Caki2 (cell line): Measurements from ENCODE around the gene SLC24A3. TPM values are rescaled to one million over a fixed set of nuclear protein-coding genes. Genes with fewer than 3 reads are reported as not detected.
"Not testable (repeated sequence)": the region's sequence is repeated elsewhere in the genome, so short reads cannot be mapped to it uniquely, and the experiment has no call there.

Experiments
- DNase-seq: peaks from one replicate; pipeline ENCODE4 v3.0.0-alpha.2; 2015; ENCODE audit warnings: low read depth
- in situ Hi-C: cut with HindIII; loops from 2 replicates; pipeline ENCODE4 v1.10.0; 2016; ENCODE audit warnings: low sequenced_read_pairs, low pct_unique_long_range_greater_than_20kb, mixed read lengths
- total RNA-seq: library from RNA; depleted of rRNA; stranded (reverse); fragments of >200 nt; shearing (Covaris generic); gene quantifications from 2 replicates; pipeline ENCODE4 v1.2.3, GENCODE V29; 2014; ENCODE audit warnings: low replicate concordance

The SLC24A3 gene
- total RNA-seq, 1 experiment from 2014 or later, result not detected

DNA sequence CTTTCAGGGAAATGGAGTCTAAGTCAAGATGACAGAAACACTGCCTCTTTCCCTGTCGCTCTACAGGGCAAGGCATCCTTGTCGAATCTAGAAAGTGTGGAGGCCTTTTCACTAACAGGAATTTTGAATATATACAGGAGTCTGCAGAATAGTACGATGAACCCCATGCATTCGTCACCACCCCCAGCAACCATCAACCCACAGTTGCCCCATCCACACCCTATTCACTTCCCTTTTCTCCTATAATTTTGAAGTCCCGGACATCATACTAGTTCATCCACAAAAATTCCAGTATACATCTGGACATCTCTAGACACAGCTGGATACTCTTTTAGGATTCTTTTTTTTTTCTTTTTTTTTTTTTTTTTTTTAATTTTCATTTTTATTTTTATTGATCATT lies 464.9 kb downstream of the SLC24A3 start:
- in situ Hi-C loops, result no loop called here
- DNase-seq, result no peak

DNA sequence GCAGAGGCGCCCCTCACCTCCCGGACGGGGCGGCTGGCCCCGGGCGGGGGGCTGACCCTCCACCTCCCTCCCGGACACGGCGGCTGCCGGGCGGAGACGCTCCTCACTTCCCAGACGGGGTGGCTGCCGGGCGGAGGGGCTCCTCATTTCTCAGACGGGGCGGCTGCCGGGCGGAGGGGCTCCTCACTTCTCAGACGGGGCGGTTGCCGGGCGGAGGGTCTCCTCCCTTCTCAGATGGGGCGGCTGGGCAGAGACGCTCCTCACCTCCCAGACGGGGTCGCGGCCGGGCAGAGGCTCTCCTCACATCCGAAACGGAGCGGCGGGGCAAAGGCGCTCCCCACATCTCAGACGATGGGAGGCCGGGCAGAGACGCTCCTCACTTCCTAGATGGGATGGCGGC lies 466.1 kb downstream of the SLC24A3 start:
- DNase-seq, in situ Hi-C loops: not testable (repeated sequence)

DNA sequence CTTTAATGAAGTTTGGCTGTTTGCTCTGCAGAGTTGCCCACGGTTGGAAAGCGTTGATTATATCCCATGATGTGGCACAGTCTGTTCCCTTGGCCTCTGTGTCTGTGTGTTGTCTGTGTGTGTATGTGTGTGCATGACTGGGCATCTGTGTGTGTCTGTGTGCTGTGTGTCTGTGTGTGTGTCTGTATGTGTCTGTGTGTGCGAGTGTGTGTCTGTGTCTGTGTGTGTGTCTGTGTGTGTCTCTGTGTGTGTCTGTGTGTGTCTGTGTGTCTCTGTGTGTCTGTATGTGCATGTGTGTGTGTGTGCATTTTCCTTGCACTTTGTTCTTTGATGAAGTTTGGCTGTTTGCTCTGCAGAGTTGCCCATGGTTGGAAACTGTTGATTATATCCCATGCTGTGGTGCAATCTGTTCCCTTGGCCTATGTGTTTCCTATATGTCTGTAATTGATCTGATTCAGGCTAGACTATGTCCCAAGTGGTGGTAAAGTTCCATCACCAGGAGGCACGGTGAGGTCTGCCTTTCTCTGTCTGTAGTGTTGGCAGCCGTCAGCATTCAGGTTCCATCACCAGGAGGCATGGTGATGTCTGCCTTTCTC lies 467.6 kb downstream of the SLC24A3 start:
- in situ Hi-C loops, result no loop called here

DNA sequence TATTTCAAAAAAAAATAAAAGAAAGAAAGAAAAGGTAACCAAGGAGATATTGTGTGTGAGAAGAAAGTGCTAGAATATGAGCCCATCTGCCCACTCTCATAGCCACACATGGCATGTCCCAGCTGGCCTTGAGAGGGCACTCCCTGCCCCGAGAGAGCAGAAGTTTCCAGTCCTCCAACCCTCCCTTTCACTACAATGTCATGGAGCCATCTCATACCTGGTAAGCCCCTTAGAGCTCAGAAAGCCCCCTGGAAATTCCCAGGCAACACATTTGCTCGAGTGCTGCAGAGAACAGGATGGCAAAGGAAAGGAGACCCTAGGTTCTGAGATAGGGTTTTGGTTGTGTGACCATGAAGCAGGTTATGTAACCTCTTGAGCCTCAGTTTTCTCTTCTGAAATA lies 469.8 kb downstream of the SLC24A3 start:
- in situ Hi-C loops, result no loop called here

More for the DNA sequence above, 467.6 kb downstream of the SLC24A3 start:
- DNase-seq, result no peak

DNA sequence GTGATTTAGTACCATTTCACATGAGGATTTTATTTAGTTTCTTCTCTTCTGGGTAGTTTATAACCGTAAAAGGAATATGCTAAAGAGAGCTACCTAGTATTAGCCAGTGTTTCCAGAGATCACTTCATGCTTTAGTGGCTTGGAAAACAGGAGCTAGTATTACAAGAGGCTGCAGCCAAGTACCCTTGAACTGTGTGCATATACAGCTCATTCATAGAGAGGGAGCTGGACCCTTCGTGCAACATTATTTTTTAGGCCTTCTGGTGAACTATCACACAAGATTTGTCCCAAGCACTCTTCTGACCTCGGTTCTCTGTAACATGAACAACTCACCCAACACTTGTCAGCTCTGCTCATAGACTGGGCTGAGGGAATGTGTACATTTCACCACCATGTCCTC lies 470.7 kb downstream of the SLC24A3 start:
- in situ Hi-C loops, result no loop called here
- no peak for DNase-seq

More for the DNA sequence above, 469.8 kb downstream of the SLC24A3 start:
- no peak for DNase-seq

DNA sequence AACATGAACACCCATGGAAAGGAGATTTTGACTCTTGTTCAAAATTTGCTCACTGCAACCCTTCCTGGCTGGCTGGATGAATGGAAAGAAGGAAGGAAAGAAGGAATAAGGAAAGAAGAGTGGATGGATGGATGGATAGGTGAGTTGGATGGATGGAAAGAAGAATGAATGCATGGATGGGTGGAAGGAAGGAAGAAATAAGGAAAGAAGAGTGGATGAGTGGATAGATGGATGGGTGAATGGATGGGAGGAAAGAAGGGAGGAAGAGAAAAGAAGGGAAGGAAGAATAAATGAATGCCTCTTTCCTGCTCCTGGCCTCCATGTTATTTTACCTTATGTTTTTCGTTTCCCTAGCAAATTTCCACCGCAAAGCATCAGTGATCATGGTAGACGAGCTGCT lies 471.4 kb downstream of the SLC24A3 start:
- in situ Hi-C loops, result no loop called here
- no peak for DNase-seq

DNA sequence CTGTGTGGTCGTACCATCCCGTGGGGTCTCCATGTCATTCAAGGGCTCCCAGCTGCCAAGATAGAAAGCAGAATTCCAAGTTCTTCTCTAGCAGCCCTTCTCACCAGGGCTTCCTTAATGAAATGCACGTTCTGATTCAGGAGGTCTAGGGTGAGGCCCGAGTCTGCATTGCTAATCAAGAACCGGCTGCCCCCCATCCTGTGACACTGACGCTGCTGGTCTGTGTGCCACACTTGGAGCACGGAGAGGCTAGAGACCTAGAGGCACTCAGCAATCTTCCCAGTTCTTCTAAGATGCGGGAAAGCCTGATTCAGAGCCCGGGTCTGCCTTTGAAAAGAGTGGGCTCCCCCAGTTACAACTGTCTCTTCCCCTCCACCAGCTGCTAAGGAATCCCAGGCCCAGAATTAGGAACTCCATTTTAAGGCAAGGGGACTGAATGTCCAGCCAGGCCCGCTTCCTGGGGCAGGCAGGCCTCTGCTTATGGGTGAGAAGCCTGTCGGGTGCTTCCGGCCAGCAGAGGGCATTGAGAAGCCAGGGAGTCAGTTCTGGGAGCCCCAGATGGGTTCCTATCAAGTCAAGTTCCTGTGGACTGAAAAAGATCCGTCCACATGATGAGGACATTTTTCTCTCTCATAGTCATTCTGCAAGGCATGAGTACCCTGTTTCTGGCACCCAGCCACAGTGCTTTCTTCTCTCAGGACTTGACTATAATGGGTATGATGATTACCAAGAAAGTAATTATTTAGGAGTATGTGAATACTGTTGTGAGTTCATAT lies 475.8 kb downstream of the SLC24A3 start:
- in situ Hi-C loops, result no loop called here
- DNase-seq, result peak; percentile 44

DNA sequence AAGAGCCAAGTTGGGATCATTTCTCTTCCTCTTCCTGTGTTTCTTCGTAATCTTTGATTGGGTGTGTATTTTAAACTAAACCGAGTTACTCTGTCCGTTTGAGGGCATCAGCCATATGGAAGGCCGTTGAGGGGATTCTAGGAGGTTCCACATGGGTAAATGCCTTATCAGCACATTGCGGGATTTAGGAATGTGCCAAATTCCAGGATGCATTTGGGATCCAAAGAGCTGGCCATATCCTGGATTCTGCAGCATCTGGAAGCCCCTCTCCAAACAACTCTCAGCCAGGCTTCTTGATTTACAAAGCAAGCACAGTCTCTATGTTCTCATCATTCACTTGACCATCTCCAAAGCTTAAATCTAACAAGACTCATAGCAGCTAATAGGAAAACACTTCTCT lies 478.0 kb downstream of the SLC24A3 start:
- no peak for DNase-seq
- in situ Hi-C loops, result no loop called here

DNA sequence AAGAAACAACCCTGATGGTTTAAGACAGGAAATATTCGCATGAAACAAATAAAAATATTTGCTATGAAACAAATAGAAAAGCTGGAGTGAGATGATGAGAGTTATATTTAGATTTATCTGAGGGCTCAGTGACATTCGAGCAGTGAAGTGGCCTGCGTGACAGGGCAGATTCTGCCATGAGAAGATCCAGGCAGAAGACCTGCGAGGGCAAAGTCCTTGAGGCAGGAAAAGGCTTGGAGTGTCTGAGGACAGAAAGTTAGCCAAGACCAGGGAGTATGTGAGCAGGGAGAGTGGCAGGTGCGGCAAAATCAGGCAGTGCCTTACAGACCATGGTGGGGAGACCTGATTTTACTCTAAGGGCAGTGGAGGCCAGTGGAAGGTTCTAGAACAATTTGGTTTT lies 478.7 kb downstream of the SLC24A3 start:
- no peak for DNase-seq
- in situ Hi-C loops, result no loop called here

DNA sequence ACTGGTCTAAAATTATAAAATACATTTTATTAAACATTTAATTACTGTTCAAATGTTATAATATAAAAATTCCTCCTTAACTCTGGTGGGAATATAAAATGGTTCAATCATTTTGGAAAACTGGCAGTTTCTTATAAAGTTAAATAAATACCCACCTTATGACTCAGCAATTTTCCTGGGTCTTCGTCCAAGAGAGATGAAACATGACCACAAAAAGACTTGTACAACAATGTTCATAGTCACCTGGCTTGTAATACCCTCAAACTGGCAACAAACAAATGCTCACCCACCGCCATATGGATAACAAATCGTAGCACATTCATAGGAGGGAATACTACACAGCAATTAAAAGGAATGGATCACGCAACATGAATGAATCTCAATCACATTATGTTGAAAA lies 479.7 kb downstream of the SLC24A3 start:
- in situ Hi-C loops, result no loop called here
- DNase-seq, result no peak

DNA sequence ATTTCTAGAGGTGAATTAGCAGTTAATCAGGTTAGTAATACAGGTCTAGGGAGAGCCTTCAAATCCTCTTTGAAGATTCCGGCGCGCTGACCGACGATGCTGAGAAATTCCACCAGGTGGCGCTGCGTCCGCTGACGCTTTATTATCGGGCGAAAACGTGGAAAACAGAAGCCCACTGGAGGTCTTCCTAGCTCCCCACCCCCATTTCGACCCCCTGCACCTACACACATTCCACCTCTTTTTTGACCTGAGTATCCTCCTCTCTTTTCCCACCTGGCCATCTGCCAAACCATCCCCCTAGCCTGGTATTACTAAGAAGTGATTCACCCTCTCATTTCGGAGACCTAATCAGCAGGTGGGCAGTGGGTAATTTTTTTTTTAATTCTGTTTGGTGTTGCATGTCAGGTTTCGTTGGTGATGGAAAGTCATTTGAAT lies 480.3 kb downstream of the SLC24A3 start:
- in situ Hi-C loops, result no loop called here
- peak; percentile 50 for DNase-seq

DNA sequence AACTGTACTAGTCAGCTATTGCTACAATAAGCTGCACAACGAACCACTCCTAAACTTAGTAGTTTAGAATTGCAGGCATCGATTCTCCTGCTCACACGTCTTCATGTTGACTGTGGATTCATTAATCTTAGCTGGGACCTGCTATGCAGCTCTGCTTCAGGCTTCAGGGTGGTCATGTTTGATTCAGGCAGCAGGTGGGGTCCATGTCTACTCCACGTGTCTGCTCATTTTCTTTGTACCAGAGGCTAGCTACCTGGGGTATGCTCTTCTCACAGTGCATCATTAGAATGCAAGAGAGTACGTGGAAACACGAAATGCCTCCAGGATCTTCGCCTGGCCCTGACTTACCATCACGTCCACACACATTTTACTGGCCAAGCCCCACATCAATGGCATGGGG lies 481.1 kb downstream of the SLC24A3 start:
- in situ Hi-C loops, result no loop called here

DNA sequence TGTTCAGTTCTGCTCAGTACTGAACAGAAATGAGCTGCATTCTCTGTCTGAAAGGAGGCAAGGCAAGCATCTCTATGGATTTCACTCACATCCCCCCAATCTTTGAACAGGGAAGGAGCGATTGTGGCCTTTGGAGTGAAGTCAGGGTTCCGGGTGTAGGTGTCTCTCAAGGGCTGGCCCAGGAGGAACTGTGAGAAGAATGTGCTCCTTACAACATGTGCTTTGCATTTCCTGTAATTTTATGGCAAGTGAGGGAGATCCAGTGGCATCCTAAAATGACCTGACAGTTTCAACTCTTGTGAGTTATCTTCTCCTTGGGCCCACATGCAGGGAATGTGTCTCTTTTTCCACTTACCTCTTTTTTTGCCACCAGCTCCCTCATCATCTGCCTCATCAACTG lies 482.6 kb downstream of the SLC24A3 start:
- in situ Hi-C loops, result no loop called here
- no peak for DNase-seq

More for the DNA sequence above, 481.1 kb downstream of the SLC24A3 start:
- DNase-seq, result no peak

DNA sequence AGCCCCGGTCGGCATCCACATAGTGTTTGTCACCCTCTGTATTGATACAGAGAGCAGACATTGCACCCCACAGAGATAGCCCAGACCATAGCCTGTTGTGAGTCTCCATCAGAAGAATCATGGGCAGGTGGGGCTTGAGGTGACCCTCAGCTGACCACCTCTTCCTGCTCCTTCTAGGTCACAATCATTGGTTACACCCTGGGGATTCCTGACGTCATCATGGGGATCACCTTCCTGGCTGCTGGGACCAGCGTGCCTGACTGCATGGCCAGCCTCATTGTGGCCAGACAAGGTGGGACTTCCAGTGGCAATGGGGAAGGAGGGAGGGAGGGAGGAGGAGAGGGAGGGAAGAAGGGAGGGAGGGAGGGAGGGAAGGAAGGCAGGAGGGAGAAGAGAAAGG lies 484.2 kb downstream of the SLC24A3 start:
- in situ Hi-C loops, result no loop called here
- DNase-seq, result no peak

DNA sequence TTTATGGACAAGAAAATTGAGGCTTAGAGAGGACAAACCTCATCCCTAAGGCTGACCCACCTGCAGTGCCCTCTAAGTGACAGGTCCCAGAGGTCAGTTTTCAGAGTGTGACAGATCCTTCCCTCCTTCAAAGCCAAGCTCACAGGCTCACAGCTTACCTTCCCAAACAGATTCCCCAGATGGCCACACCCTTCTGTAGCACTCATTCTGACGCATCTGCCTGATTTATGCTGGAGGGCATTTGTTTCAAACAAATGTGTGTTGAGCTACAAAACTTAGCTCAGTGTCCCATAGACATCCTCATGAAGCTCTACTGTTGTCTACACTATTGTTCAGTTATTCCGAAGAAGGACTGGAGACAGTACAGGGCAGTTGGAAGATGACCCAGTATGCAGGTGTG lies 485.0 kb downstream of the SLC24A3 start:
- no peak for DNase-seq
- in situ Hi-C loops, result no loop called here

DNA sequence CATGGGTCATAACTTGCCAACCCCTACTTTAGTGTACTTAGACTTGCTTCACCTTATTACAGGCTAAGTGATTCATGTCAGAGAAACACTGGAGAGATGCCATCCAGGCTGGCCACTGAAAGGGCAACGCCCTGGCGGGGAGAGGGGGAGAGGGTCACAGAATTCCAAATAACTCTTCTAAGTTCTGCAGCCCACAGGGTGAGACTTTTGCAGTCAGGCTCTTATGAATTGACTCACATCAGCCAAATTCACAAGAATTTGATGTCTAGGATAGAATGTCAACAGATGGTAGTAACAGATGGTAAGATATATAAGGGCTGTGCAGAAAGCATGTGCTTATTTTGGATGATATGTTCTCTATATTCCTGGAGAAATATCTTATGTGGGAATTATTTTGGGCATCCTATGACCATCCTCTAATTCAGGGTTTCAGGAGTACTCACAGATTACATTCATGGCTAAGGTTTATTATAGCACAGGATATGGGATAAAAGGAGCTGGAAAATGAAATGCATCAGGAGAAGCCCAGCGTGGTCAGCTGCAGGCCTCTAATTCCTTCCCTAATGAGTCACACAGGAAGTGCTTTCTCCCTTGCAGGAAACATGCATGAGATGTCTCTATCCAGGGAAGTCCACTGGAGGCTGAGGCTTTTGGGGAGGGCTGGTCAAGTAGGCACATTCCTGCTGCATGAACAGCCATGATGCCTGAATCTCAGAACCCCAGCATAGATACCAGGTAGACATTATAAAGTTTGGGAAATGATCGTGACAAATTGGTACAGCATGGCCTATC lies 486.9 kb downstream of the SLC24A3 start:
- in situ Hi-C loops, result no loop called here
- DNase-seq, result no peak

DNA sequence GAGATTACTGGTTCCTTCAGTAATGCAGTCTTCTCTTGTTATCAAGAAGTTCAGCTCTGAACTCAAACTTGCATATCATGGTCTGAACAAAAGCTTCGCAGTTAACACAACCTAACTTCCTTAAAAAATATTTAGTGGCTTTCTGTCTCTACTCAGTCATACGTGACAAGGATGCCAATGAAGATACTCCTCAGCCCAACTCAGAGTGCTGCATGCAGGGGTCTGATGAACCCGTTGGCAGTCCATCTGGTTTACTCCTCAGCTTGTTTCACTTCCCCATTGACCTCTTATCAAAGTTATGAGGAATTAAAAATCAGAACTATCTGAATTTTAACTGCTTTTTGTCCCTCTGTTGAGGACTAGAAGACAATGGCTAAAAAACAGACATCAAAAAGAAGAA lies 489.0 kb downstream of the SLC24A3 start:
- in situ Hi-C loops, result no loop called here
- no peak for DNase-seq

DNA sequence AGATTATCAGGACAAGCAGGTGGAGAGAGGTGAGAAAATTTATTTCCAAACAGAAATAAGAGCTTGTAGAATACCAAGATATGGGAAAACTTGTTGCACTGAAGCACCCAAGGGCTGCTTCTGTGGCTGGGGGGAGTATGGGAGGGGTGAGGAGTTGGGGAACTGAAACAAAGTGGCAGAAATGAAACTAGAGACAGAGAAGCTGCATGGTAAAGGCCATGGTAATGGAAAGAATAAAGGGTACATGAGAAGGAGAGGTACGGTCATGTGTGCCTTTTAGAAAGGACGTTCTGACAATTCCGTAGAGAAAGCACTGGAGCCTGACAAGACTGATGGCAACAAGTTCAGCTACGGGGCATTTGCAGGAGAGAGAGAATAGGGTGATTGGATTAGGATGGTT lies 494.0 kb downstream of the SLC24A3 start:
- DNase-seq, result no peak
- in situ Hi-C loops, result no loop called here

DNA sequence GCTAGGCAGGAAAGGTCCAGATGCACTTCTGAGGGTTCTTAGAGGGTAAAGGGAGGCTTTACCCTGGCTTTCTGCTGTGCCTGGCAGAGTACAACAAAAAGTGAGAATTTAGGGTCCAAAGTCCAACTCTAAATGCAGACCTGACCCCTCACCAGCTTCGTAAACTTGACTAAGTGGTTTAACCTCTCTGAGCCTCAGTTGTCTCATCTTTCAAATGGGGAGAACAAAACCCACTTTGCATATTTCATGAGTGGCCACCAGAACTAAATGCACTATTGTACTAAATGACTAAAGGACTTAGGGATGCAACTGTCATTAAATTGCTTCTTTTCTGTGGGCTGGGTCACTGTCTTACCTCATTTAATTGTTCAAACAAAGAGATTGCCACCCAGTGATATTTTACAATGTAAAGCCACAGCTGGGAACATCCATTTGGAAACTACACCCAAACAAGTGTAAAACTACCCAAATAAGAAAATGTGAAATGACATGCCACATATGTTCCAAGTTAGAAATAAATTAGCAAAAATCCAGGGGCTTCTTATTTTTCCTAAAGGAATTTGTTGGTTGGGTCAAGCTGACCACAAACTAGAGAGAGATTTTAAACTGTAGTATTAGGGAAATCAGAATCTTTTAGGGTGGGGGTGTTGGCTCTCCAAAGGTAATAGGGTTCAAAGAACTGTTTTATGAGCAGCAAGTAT lies 497.3 kb downstream of the SLC24A3 start:
- in situ Hi-C loops, result no loop called here
- no peak for DNase-seq
